Measurements from ENCODE around the gene MZB1.

The MZB1 gene

DNA sequence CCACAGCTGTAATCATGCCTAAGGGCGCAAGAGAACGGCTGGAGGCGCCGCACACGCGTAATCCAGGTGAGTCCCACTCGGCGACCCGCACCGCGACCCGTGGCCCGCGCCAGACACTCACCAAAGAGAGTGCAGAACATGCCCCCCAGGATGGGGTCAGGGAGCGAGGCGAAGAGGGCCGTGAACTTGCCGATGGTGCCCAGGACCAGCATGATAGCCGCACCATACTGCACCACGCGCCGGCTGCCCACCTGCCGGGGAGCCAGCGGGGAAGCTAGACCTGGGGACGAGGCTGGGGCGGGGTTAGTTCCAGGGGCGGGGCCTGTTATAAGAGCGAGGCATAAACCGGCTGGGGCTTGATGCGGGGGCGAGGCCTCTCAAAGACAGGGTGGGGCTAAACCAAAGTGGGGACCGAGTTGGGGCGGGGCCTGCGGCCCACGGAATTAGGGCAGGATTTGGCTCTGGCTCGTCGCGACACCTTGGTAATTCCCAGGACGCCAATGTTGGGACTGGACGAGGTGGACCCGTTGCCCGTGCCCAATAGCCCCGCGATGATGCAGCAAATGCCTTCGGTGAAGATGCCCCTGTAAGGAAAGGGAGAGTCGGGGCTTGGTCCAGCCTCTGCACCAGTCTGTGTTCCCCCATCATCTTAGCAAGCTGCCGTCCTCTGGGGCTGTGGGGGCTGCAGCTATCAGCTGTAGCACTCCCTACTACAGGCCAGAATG is 11.4 kb downstream of the MZB1 start:
- H3K9me3 ChIP-seq (ENCODE audit: control insufficient read depth, low read length), result no peaks in the 10 kb centered on the region
- no peak for DNase-seq
- H3K4me1 ChIP-seq (ENCODE audit: control insufficient read depth, insufficient read depth, low read length, poor library complexity, severe bottlenecking), result no peaks in the 10 kb centered on the region
- no peak overlapping the region for H3K27ac ChIP-seq (ENCODE audit: insufficient read depth, low read length, poor library complexity, severe bottlenecking)
- no peak overlapping the region for H3K4me3 ChIP-seq (ENCODE audit: insufficient read depth, low read depth, low read length, poor library complexity, severe bottlenecking)
- H3K27me3 ChIP-seq (replicated peaks; ENCODE audit: control insufficient read depth, insufficient read depth, low read length, poor library complexity, severe bottlenecking), result no peaks in the 10 kb centered on the region
- H3K36me3 ChIP-seq (ENCODE audit: control insufficient read depth, insufficient read depth, low read length), result no peaks in the 10 kb centered on the region

DNA sequence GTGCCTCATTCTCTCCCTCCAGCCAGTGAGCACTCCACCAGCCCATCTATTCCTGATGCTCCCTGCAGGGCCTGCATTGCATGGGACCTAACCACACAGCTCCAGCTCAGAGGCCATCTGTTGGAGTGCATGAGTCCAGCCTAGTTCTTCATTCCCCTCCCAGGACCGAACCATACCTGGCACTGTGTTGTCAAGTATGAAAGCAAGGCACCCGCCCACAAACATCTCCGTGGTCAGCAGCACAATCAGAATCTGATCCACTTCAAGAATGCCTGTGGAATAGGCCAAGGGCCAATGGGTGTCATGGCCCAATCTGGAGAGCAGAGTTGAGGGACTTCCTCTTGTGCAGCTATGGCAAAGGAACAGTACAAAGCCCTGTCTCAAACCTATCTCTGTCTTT is 12.5 kb downstream of the MZB1 start:
- Histone ChIP-seq H3K4me1 (ENCODE audit: control insufficient read depth, insufficient read depth, low read length, poor library complexity, severe bottlenecking) (no peaks in the 10 kb centered on the region), H3K4me3 (ENCODE audit: insufficient read depth, low read depth, low read length, poor library complexity, severe bottlenecking) (no peak overlapping the region), H3K27ac (ENCODE audit: insufficient read depth, low read length, poor library complexity, severe bottlenecking) (no peak overlapping the region), H3K27me3 (replicated peaks; ENCODE audit: control insufficient read depth, insufficient read depth, low read length, poor library complexity, severe bottlenecking) (no peaks in the 10 kb centered on the region), H3K9me3 (ENCODE audit: control insufficient read depth, low read length) (no peaks in the 10 kb centered on the region), H3K36me3 (ENCODE audit: control insufficient read depth, insufficient read depth, low read length) (peaks cover under 1% of the 10 kb centered on the region)
- DNase-seq, result no peak

DNA sequence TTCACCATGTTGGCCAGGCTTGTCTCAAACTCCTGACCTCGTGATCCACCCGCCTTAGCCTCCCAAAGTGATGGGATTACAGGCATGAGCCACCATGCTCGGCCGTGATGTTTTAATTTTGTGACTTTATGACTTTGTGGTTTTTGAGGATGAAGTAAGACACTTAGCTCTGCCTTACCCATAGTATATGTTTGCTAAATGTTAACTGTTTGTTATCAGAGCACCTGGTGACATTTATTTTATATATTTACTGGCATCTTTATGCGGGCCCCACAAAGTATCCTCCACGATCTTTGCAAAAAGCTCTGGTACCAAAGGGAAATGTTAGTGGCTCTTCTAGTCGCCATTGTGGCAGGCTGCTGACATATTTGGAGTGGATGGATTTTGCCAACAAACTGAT is 13.3 kb downstream of the MZB1 start:
- no peaks in the 10 kb centered on the region for H3K9me3 ChIP-seq (ENCODE audit: control insufficient read depth, low read length)
- no peaks in the 10 kb centered on the region for H3K4me1 ChIP-seq (ENCODE audit: control insufficient read depth, insufficient read depth, low read length, poor library complexity, severe bottlenecking)
- H3K27ac ChIP-seq (ENCODE audit: insufficient read depth, low read length, poor library complexity, severe bottlenecking), result no peak overlapping the region
- no peaks in the 10 kb centered on the region for H3K27me3 ChIP-seq (replicated peaks; ENCODE audit: control insufficient read depth, insufficient read depth, low read length, poor library complexity, severe bottlenecking)
- H3K4me3 ChIP-seq (ENCODE audit: insufficient read depth, low read depth, low read length, poor library complexity, severe bottlenecking), result no peak overlapping the region
- no peak for DNase-seq
- H3K36me3 ChIP-seq (ENCODE audit: control insufficient read depth, insufficient read depth, low read length), result peaks cover 8% of the 10 kb centered on the region

DNA sequence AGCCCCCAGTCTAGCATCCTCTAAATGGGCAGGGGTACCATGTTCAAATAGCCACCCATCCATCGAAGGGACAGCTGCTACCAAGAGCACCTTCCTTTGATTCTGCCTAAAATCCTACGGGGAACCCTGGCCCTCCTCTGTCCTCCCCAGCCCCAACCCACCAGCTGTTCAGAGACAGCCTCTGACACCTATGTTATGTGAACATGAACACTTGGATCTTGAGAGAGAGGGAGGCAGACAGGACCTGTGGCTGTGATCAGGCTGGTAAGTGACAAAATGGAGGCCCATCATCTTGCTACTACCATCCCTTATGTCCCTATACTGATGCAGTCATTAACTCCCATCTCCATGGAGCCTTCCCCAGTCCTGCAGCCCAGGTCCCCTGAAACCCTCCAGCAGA is 14.8 kb downstream of the MZB1 start:
- DNase-seq, result no peak
- Histone ChIP-seq H3K4me1 (ENCODE audit: control insufficient read depth, insufficient read depth, low read length, poor library complexity, severe bottlenecking) (no peaks in the 10 kb centered on the region), H3K9me3 (ENCODE audit: control insufficient read depth, low read length) (no peaks in the 10 kb centered on the region), H3K27ac (ENCODE audit: insufficient read depth, low read length, poor library complexity, severe bottlenecking) (no peak overlapping the region), H3K27me3 (replicated peaks; ENCODE audit: control insufficient read depth, insufficient read depth, low read length, poor library complexity, severe bottlenecking) (no peaks in the 10 kb centered on the region), H3K36me3 (ENCODE audit: control insufficient read depth, insufficient read depth, low read length) (peaks cover 8% of the 10 kb centered on the region), H3K4me3 (ENCODE audit: insufficient read depth, low read depth, low read length, poor library complexity, severe bottlenecking) (no peak overlapping the region)

DNA sequence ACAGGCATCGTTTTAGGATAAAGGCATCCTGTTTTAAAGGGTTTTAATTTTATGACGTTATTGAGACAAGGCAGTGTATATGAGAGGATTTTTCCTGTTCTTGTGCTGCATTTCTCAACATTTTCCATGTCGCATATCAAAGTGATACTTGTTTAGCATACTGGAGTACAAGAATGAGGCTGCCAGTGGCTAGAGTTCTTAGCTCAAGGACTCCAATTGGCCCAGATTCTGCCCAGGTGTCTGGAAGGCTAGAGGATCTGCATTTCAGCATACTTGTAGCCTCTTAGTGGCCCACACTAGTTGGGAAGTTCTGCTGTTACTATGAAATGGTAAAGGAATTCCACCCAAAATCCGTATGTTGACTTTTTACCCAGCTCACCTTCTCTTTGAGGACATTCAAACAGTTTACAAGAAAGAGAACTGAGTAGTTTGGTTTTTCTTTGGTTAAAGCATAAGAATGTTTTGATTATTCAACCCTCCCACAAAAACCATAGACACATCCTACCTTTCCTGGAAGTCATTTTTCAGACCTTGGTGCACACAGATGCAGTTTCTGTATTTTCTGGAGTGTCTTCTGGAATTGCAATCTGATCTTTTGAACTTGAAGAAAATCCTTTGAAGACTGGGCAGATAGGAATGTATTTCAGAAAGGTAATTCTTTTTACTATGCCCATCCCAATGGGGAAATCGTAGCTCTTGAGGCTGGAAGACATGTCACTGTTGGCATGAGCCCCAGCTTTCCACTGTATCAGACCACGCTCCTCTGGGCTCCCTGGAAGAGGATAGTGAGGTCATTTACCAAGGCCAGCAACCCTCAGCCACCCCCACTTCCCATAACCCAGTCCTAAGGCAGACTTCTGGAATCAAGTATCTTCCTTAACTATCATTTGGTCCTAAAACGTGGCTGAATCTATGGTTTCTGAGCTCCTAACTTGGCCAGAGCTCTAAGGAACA is 18.0 kb downstream of the MZB1 start:
- Histone ChIP-seq H3K4me3 (ENCODE audit: insufficient read depth, low read depth, low read length, poor library complexity, severe bottlenecking) (no peak overlapping the region), H3K36me3 (ENCODE audit: control insufficient read depth, insufficient read depth, low read length) (peaks cover 13% of the 10 kb centered on the region), H3K27ac (ENCODE audit: insufficient read depth, low read length, poor library complexity, severe bottlenecking) (no peak overlapping the region), H3K9me3 (ENCODE audit: control insufficient read depth, low read length) (no peaks in the 10 kb centered on the region), H3K27me3 (replicated peaks; ENCODE audit: control insufficient read depth, insufficient read depth, low read length, poor library complexity, severe bottlenecking) (no peaks in the 10 kb centered on the region), H3K4me1 (ENCODE audit: control insufficient read depth, insufficient read depth, low read length, poor library complexity, severe bottlenecking) (no peaks in the 10 kb centered on the region)
- no peak for DNase-seq

DNA sequence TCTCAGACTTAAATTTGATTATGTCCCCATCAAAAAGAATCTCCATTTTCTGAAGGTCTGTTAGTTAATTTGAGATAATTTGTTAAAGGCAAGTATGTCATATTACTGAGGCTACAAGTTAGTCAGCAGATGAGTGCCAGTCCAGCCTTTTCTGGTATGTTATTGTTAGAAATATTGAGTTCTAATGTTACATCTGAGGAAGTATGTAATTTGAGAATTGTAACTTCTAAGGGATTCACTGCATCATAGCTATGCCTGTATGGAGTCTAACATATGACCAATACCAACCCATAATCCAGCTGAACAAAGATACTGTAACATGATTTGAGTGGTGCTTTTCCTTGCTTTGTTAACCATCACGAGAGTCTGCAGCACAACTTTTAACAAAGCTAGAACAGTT is 20.5 kb downstream of the MZB1 start:
- Histone ChIP-seq H3K27ac (ENCODE audit: insufficient read depth, low read length, poor library complexity, severe bottlenecking) (no peak overlapping the region), H3K27me3 (replicated peaks; ENCODE audit: control insufficient read depth, insufficient read depth, low read length, poor library complexity, severe bottlenecking) (no peaks in the 10 kb centered on the region), H3K36me3 (ENCODE audit: control insufficient read depth, insufficient read depth, low read length) (peaks cover 27% of the 10 kb centered on the region), H3K4me3 (ENCODE audit: insufficient read depth, low read depth, low read length, poor library complexity, severe bottlenecking) (no peak overlapping the region), H3K9me3 (ENCODE audit: control insufficient read depth, low read length) (no peaks in the 10 kb centered on the region), H3K4me1 (ENCODE audit: control insufficient read depth, insufficient read depth, low read length, poor library complexity, severe bottlenecking) (no peaks in the 10 kb centered on the region)
- no peak for DNase-seq

DNA sequence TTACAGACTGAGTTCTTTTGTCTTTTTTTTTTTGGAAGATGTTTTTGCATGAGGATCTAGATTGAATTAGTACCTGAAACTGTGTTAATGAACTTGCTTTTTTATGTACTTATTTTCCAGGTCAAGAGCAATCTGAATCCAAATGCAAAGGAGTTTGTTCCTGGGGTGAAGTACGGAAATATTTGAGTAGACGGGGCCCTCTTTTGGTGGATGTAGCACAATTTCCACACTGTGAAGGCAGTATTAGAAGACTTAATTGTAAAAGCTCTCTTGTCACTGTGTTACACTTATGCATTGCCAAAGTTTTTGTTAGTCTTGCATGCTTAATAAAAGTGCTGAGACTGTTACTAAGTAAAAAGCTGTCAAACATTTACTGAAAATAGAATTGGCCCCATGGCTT is 21.1 kb downstream of the MZB1 start:
- DNase-seq, result no peak
- Histone ChIP-seq H3K27me3 (replicated peaks; ENCODE audit: control insufficient read depth, insufficient read depth, low read length, poor library complexity, severe bottlenecking) (no peaks in the 10 kb centered on the region), H3K36me3 (ENCODE audit: control insufficient read depth, insufficient read depth, low read length) (peaks cover 33% of the 10 kb centered on the region), H3K4me3 (ENCODE audit: insufficient read depth, low read depth, low read length, poor library complexity, severe bottlenecking) (no peak overlapping the region), H3K9me3 (ENCODE audit: control insufficient read depth, low read length) (no peaks in the 10 kb centered on the region), H3K4me1 (ENCODE audit: control insufficient read depth, insufficient read depth, low read length, poor library complexity, severe bottlenecking) (no peaks in the 10 kb centered on the region), H3K27ac (ENCODE audit: insufficient read depth, low read length, poor library complexity, severe bottlenecking) (no peak overlapping the region)

DNA sequence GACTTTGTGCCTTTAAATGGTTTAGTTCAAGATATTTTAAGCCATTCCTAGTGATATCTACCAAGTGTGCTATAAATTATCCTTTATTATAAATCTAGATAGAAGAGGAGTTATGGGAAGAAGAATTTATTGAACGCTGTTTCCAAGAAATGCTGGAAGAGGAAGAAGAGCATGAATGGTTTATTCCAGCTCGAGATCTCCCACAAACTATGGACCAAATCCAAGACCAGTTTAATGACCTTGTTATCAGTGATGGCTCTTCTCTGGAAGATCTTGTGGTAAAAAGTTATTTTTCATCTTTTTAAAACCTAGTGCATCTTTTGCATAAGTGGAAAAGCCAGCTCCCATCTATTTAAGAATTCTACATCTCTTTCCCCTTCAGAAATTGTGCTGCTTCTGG is 25.2 kb downstream of the MZB1 start:
- Histone ChIP-seq H3K9me3 (ENCODE audit: control insufficient read depth, low read length) (no peaks in the 10 kb centered on the region), H3K4me3 (ENCODE audit: insufficient read depth, low read depth, low read length, poor library complexity, severe bottlenecking) (no peak overlapping the region), H3K27me3 (replicated peaks; ENCODE audit: control insufficient read depth, insufficient read depth, low read length, poor library complexity, severe bottlenecking) (no peaks in the 10 kb centered on the region), H3K36me3 (ENCODE audit: control insufficient read depth, insufficient read depth, low read length) (peaks cover 27% of the 10 kb centered on the region), H3K4me1 (ENCODE audit: control insufficient read depth, insufficient read depth, low read length, poor library complexity, severe bottlenecking) (no peaks in the 10 kb centered on the region), H3K27ac (ENCODE audit: insufficient read depth, low read length, poor library complexity, severe bottlenecking) (no peak overlapping the region)
- DNase-seq, result no peak

DNA sequence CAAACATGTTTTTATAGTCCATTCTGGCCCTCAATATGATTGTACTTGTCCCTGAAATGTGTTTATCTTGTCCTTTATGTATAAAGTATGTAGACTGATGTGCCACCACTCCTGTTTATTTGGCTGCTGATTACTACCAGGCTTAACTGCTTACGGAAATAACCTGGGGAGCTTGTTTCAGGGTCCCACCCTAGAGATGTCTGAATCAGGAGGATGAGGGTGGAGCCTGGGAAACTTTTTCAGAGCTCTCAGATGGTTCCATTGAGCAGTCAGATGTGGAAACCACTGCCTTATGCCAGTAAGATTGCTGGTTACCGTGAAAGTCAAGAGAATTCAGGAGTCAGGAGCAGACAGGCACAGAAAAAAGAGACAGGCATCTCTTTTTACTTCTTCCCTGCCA is 25.8 kb downstream of the MZB1 start:
- no peak for DNase-seq
- Histone ChIP-seq H3K4me1 (ENCODE audit: control insufficient read depth, insufficient read depth, low read length, poor library complexity, severe bottlenecking) (no peaks in the 10 kb centered on the region), H3K9me3 (ENCODE audit: control insufficient read depth, low read length) (no peaks in the 10 kb centered on the region), H3K27ac (ENCODE audit: insufficient read depth, low read length, poor library complexity, severe bottlenecking) (no peak overlapping the region), H3K27me3 (replicated peaks; ENCODE audit: control insufficient read depth, insufficient read depth, low read length, poor library complexity, severe bottlenecking) (no peaks in the 10 kb centered on the region), H3K36me3 (ENCODE audit: control insufficient read depth, insufficient read depth, low read length) (peaks cover 27% of the 10 kb centered on the region), H3K4me3 (ENCODE audit: insufficient read depth, low read depth, low read length, poor library complexity, severe bottlenecking) (no peak overlapping the region)

DNA sequence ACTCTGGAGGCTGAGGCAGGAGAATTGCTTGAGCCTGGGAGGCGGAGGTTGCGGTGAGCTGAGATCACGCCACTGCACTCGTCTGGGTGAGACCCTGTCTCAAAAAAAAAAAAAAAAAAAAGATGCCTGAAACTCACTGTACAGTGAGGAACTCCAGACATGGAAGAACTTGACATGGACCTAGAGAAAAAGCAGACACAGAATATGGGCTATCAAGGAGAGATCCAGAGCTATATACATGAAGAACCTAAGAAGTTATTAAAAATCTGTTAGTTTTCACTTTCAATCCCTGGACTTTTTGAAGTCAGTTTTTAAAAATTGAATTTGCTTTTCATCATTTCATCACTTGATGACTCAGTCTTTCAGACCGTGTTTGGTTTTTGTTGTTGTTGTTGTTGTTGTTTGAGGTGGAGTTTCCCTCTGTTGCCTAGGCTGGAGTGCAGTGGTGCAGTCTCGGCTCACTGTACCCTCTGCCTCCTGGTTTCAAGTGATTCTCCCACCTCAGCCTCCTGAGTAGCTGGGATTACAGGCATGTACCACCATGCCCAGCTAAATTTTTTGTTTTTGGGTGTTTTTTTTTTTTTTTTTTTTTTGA is 27.8 kb downstream of the MZB1 start:
- Histone ChIP-seq H3K9me3 (ENCODE audit: control insufficient read depth, low read length) (no peaks in the 10 kb centered on the region), H3K27ac (ENCODE audit: insufficient read depth, low read length, poor library complexity, severe bottlenecking) (no peak overlapping the region)
- no peak for DNase-seq

More for the DNA sequence above, 27.8 kb downstream of the MZB1 start:
- Histone ChIP-seq H3K4me3 (ENCODE audit: insufficient read depth, low read depth, low read length, poor library complexity, severe bottlenecking) (no peak overlapping the region), H3K36me3 (ENCODE audit: control insufficient read depth, insufficient read depth, low read length) (peaks cover 24% of the 10 kb centered on the region), H3K27me3 (replicated peaks; ENCODE audit: control insufficient read depth, insufficient read depth, low read length, poor library complexity, severe bottlenecking) (no peaks in the 10 kb centered on the region), H3K4me1 (ENCODE audit: control insufficient read depth, insufficient read depth, low read length, poor library complexity, severe bottlenecking) (no peaks in the 10 kb centered on the region)

Data from effector memory CD4-positive, alpha-beta T cell (primary cell).